BLaER1 (cell line): ENCODE results near the gene HDLBP.

Experiments used
- H3K27ac ChIP-seq: shearing (Covaris generic); formaldehyde crosslinking; 2 replicates; pipeline ENCODE4 v1.8.1; 2022
- H3K27me3 ChIP-seq: shearing (Covaris generic); formaldehyde crosslinking; 2 replicates; pipeline ENCODE4 v1.8.1; 2022
- H3K36me3 ChIP-seq: shearing (Covaris generic); formaldehyde crosslinking; 2 replicates; pipeline ENCODE4 v1.8.1; 2022
- H3K4me1 ChIP-seq: shearing (Covaris generic); formaldehyde crosslinking; 2 replicates; pipeline ENCODE4 v1.8.1; 2022
- H3K4me2 ChIP-seq: shearing (Covaris generic); formaldehyde crosslinking; 2 replicates; pipeline ENCODE4 v1.8.1; 2022
- H3K4me3 ChIP-seq: shearing (Covaris generic); formaldehyde crosslinking; 2 replicates; pipeline ENCODE4 v1.8.1; 2022
- H3K9ac ChIP-seq: shearing (Covaris generic); formaldehyde crosslinking; 2 replicates; pipeline ENCODE4 v1.8.1; 2022
- H3K9me3 ChIP-seq: shearing (Covaris generic); formaldehyde crosslinking; 2 replicates; pipeline ENCODE4 v1.8.1; 2022
- H4K20me1 ChIP-seq: shearing (Covaris generic); formaldehyde crosslinking; 2 replicates; pipeline ENCODE4 v1.8.1; 2022
- Cebpa-rat ChIP-seq: shearing (Covaris generic); IDR thresholded peaks from 2 replicates; pipeline ENCODE4 v1.8.1; 2022

Gene HDLBP

GRCh38 chr2:241315093-241315878 is at the start of gene HDLBP:
Gene HDLBP, minus strand, starts transcription at chr2:241315672. Its CDS starts 48,803 bp downstream, at chr2:241266869.
- Histone ChIP-seq H3K4me1 (peaks cover 75% of the 10 kb centered on the region), H4K20me1 (peaks cover 52% of the 10 kb centered on the region), H3K4me3 (peak within 1 kb of the TSS; percentile 87), H3K36me3 (peaks cover 16% of the 10 kb centered on the region; the same call in 1 of the 2 replicates), H3K27me3 (no peaks in the 10 kb centered on the region), H3K9ac (peak within 1 kb of the TSS; percentile 98), H3K9me3 (no peaks in the 10 kb centered on the region), H3K4me2 (peak within 1 kb of the TSS; percentile 81), H3K27ac (peak within 1 kb of the TSS; percentile 99)
- peak; percentile 83 for TF ChIP-seq Cebpa-rat

GRCh38 chr2:241364781-241365180 is 49.3 kb upstream of the HDLBP start:
- peaks cover 90% of the 10 kb centered on the region for H4K20me1 ChIP-seq
- no peaks in the 10 kb centered on the region for H3K4me1 ChIP-seq
- H3K36me3 ChIP-seq, result 0 out of 2 replicates have a peak, but pooled peaks cover 4% of the 10 kb centered on the region

GRCh38 chr2:241363426-241363825 is 48.0 kb upstream of the HDLBP start:
- H3K36me3 ChIP-seq, result 0 out of 2 replicates have a peak, but pooled peaks cover 4% of the 10 kb centered on the region
- H3K9ac ChIP-seq, result no peak overlapping the region
- TF ChIP-seq Cebpa-rat, result no peak
- no peaks in the 10 kb centered on the region for H3K27me3 ChIP-seq
- peaks cover 4% of the 10 kb centered on the region for H3K4me1 ChIP-seq
- H4K20me1 ChIP-seq, result peaks cover 95% of the 10 kb centered on the region
- H3K4me2 ChIP-seq, result no peak overlapping the region
- no peak overlapping the region for H3K4me3 ChIP-seq
- H3K27ac ChIP-seq, result no peak overlapping the region
- no peaks in the 10 kb centered on the region for H3K9me3 ChIP-seq

More at GRCh38 chr2:241364781-241365180, 49.3 kb upstream of the HDLBP start:
- Histone ChIP-seq H3K4me3 (no peak overlapping the region), H3K27ac (no peak overlapping the region), H3K27me3 (no peaks in the 10 kb centered on the region), H3K4me2 (no peak overlapping the region), H3K9ac (no peak overlapping the region), H3K9me3 (no peaks in the 10 kb centered on the region)
- no peak for TF ChIP-seq Cebpa-rat

GRCh38 chr2:241359481-241360045 is 44.1 kb upstream of the HDLBP start:
- Histone ChIP-seq H3K9me3 (no peaks in the 10 kb centered on the region), H3K36me3 (peaks cover 11% of the 10 kb centered on the region), H3K4me3 (no peak overlapping the region), H3K9ac (no peak overlapping the region), H4K20me1 (peaks cover 90% of the 10 kb centered on the region), H3K27me3 (no peaks in the 10 kb centered on the region), H3K27ac (no peak overlapping the region), H3K4me2 (no peak overlapping the region), H3K4me1 (peaks cover 29% of the 10 kb centered on the region)
- no peak for TF ChIP-seq Cebpa-rat

GRCh38 chr2:241358470-241358869 is 43.0 kb upstream of the HDLBP start:
- Histone ChIP-seq H3K27ac (no peak overlapping the region), H3K4me1 (peaks cover 29% of the 10 kb centered on the region), H3K9me3 (no peaks in the 10 kb centered on the region), H3K4me3 (no peak overlapping the region), H4K20me1 (peaks cover 90% of the 10 kb centered on the region), H3K9ac (no peak overlapping the region), H3K27me3 (no peaks in the 10 kb centered on the region), H3K36me3 (peaks cover 18% of the 10 kb centered on the region), H3K4me2 (peak overlapping the region; percentile 95)
- no peak for TF ChIP-seq Cebpa-rat

GRCh38 chr2:241357531-241357930 is 42.1 kb upstream of the HDLBP start:
- Histone ChIP-seq H3K4me2 (peak overlapping the region; percentile 95), H3K27me3 (no peaks in the 10 kb centered on the region), H3K4me1 (peaks cover 29% of the 10 kb centered on the region), H3K27ac (no peak overlapping the region), H3K36me3 (peaks cover 27% of the 10 kb centered on the region), H3K9me3 (no peaks in the 10 kb centered on the region), H3K4me3 (no peak overlapping the region), H4K20me1 (peaks cover 90% of the 10 kb centered on the region), H3K9ac (no peak overlapping the region; the same call in 1 of the 2 replicates)
- no peak for TF ChIP-seq Cebpa-rat

GRCh38 chr2:241356871-241357260 is 41.4 kb upstream of the HDLBP start:
- Histone ChIP-seq H3K9me3 (no peaks in the 10 kb centered on the region), H3K4me2 (peak overlapping the region; percentile 95), H3K4me1 (peaks cover 29% of the 10 kb centered on the region), H3K27ac (peak overlapping the region; percentile 90), H4K20me1 (peaks cover 90% of the 10 kb centered on the region), H3K27me3 (no peaks in the 10 kb centered on the region), H3K9ac (peak overlapping the region; percentile 94), H3K36me3 (peaks cover 34% of the 10 kb centered on the region), H3K4me3 (peak overlapping the region; percentile 93)
- no peak for TF ChIP-seq Cebpa-rat

- Histone ChIP-seq H3K4me1 (peaks cover 29% of the 10 kb centered on the region), H3K27me3 (no peaks in the 10 kb centered on the region), H3K27ac (peak within 1 kb of the TSS; percentile 90), H3K9me3 (no peaks in the 10 kb centered on the region), H3K9ac (peak within 1 kb of the TSS; percentile 94), H3K4me2 (peak within 1 kb of the TSS; percentile 95), H4K20me1 (peaks cover 90% of the 10 kb centered on the region), H3K36me3 (peaks cover 41% of the 10 kb centered on the region), H3K4me3 (peak within 1 kb of the TSS; percentile 93)
- TF ChIP-seq Cebpa-rat, result no peak
Observed at GRCh38 chr2:241355983-241356870, 40.8 kb upstream of the HDLBP start, which contains the start of gene FARP2. Gene FARP2, plus strand, starts transcription at chr2:241356285. Its CDS starts 16,823 bp downstream, at chr2:241373108.

- H3K36me3 ChIP-seq, result peaks cover 53% of the 10 kb centered on the region
- H3K27me3 ChIP-seq, result no peaks in the 10 kb centered on the region
- H3K4me1 ChIP-seq, result peaks cover 29% of the 10 kb centered on the region
- TF ChIP-seq Cebpa-rat, result no peak
- no peaks in the 10 kb centered on the region for H3K9me3 ChIP-seq
- no peak overlapping the region for H3K9ac ChIP-seq
- H3K4me3 ChIP-seq, result no peak overlapping the region
- H3K27ac ChIP-seq, result no peak overlapping the region
- H3K4me2 ChIP-seq, result peak overlapping the region; percentile 42
- H4K20me1 ChIP-seq, result peaks cover 87% of the 10 kb centered on the region
Observed at GRCh38 chr2:241354668-241355658, 39.5 kb upstream of the HDLBP start.
